Activated naive CD4-positive, alpha-beta T cell treated with anti-CD3 and anti-CD28 coated beads, Interleukin-2, amount 10 ng/mL, durations not matched to agents 7 days and 5 days (primary cell): ENCODE measurements around the gene GRAMD2A.
A peak's percentile ranks its signal among the peaks of the same experiment; 100 is the strongest.

Source experiments
- CTCF ChIA-PET: fragments of 350-600 bp; sonication (Branson Sonifier 250); formaldehyde crosslinking; loops from one replicate; lab custom pipeline; 2021; ENCODE audit warnings: antibody characterized with exemption; lab: Charles Lee
- DNase-seq: peaks from one replicate; pipeline ENCODE4 v3.0.0-alpha.2; 2020
- H3K27ac Mint-ChIP-seq: one replicate; pipeline ENCODE4 v1.8.0; 2021; ENCODE audit warnings: mild to moderate bottlenecking, moderate library complexity, mixed read lengths
- H3K27me3 Mint-ChIP-seq: one replicate; pipeline ENCODE4 v1.8.0; 2021; ENCODE audit warnings: mild to moderate bottlenecking, mixed read lengths
- H3K36me3 Mint-ChIP-seq: one replicate; pipeline ENCODE4 v1.8.0; 2021; ENCODE audit warnings: mixed read lengths
- H3K4me1 Mint-ChIP-seq: one replicate; pipeline ENCODE4 v1.8.0; 2021; ENCODE audit warnings: mixed read lengths
- H3K4me3 Mint-ChIP-seq: one replicate; pipeline ENCODE4 v1.8.0; 2021; ENCODE audit warnings: mild to moderate bottlenecking, moderate library complexity, mixed read lengths
- H3K9me3 Mint-ChIP-seq: one replicate; pipeline ENCODE4 v1.8.0; 2021; ENCODE audit warnings: mixed read lengths

GRAMD2A gene

GRCh38 chr15:72161361-72162132 is 36.0 kb downstream of the GRAMD2A start:
- H3K9me3 Mint-ChIP-seq: no peaks in the 10 kb centered on the region
- CTCF ChIA-PET: interaction anchor here (1.1 kb wide), 1 partner anchor 408 kb away, joined by 3 read pairs; no protein-coding TSS in a partner anchor
- H3K4me1 Mint-ChIP-seq: no peaks in the 10 kb centered on the region
- no peak for DNase-seq
- H3K36me3 Mint-ChIP-seq: no peaks in the 10 kb centered on the region
- peaks cover 8% of the 10 kb centered on the region for H3K27me3 Mint-ChIP-seq
- no peak overlapping the region for H3K27ac Mint-ChIP-seq
- no peak overlapping the region for H3K4me3 Mint-ChIP-seq

GRCh38 chr15:72160696-72161245 is 36.8 kb downstream of the GRAMD2A start:
- Mint-ChIP-seq H3K27ac (no peak overlapping the region), H3K4me1 (peaks cover 4% of the 10 kb centered on the region), H3K36me3 (no peaks in the 10 kb centered on the region), H3K27me3 (peaks cover 10% of the 10 kb centered on the region), H3K9me3 (no peaks in the 10 kb centered on the region), H3K4me3 (no peak overlapping the region)
- no peak for DNase-seq
- CTCF ChIA-PET: interaction anchor here (1.1 kb wide), 1 partner anchor 408 kb away, joined by 3 read pairs; no protein-coding TSS in a partner anchor

GRCh38 chr15:72156928-72157327 is 40.7 kb downstream of the GRAMD2A start:
- Mint-ChIP-seq H3K9me3 (no peaks in the 10 kb centered on the region), H3K4me1 (peaks cover 9% of the 10 kb centered on the region), H3K27me3 (peaks cover 12% of the 10 kb centered on the region), H3K4me3 (no peak overlapping the region), H3K36me3 (no peaks in the 10 kb centered on the region), H3K27ac (no peak overlapping the region)
- DNase-seq: no peak
- CTCF ChIA-PET: interaction anchor here (0.7 to 2.9 kb wide), 10 partner anchors 9 to 770 kb away, joined by 3 to 46 read pairs (median 4); no protein-coding TSS in a partner anchor

- H3K4me1 Mint-ChIP-seq: peaks cover 9% of the 10 kb centered on the region
- CTCF ChIA-PET: interaction anchor here (0.6 to 2.9 kb wide), 17 partner anchors 9 to 769 kb away, joined by 3 to 46 read pairs (median 4); no protein-coding TSS in a partner anchor
- no peaks in the 10 kb centered on the region for H3K36me3 Mint-ChIP-seq
- H3K4me3 Mint-ChIP-seq: peak overlapping the region; percentile 65
- no peak overlapping the region for H3K27ac Mint-ChIP-seq
- peak; percentile 89 for DNase-seq
- peaks cover 12% of the 10 kb centered on the region for H3K27me3 Mint-ChIP-seq
- H3K9me3 Mint-ChIP-seq: no peaks in the 10 kb centered on the region
Observed at GRCh38 chr15:72155635-72156616, 41.7 kb downstream of the GRAMD2A start.

- peaks cover 9% of the 10 kb centered on the region for H3K4me1 Mint-ChIP-seq
- H3K27ac Mint-ChIP-seq: no peak overlapping the region
- no peaks in the 10 kb centered on the region for H3K36me3 Mint-ChIP-seq
- DNase-seq: no peak
- CTCF ChIA-PET: interaction anchor here (0.9 to 2.9 kb wide), 5 partner anchors 351 to 411 kb away, joined by 4 to 46 read pairs (median 12); no protein-coding TSS in a partner anchor
- H3K27me3 Mint-ChIP-seq: peaks cover 12% of the 10 kb centered on the region
- H3K9me3 Mint-ChIP-seq: no peaks in the 10 kb centered on the region
- H3K4me3 Mint-ChIP-seq: no peak overlapping the region
Observed at GRCh38 chr15:72155003-72155621, 42.5 kb downstream of the GRAMD2A start.

- no peak for DNase-seq
- no peak overlapping the region for H3K4me3 Mint-ChIP-seq
- H3K36me3 Mint-ChIP-seq: no peaks in the 10 kb centered on the region
- H3K9me3 Mint-ChIP-seq: no peaks in the 10 kb centered on the region
- CTCF ChIA-PET: interaction anchor here (1.2 to 2.8 kb wide), 2 partner anchors 12 to 351 kb away, joined by 3 to 12 read pairs; no protein-coding TSS in a partner anchor
- H3K27me3 Mint-ChIP-seq: peaks cover 12% of the 10 kb centered on the region
- H3K27ac Mint-ChIP-seq: no peak overlapping the region
- peaks cover 9% of the 10 kb centered on the region for H3K4me1 Mint-ChIP-seq
Observed at GRCh38 chr15:72154316-72154715, 43.3 kb downstream of the GRAMD2A start.

GRCh38 chr15:72153269-72154000 is 44.2 kb downstream of the GRAMD2A start:
- H3K36me3 Mint-ChIP-seq: no peaks in the 10 kb centered on the region
- CTCF ChIA-PET: interaction anchor here (0.7 to 2.8 kb wide), 4 partner anchors 13 to 372 kb away, joined by 3 to 12 read pairs (median 3); no protein-coding TSS in a partner anchor
- no peak for DNase-seq
- H3K4me3 Mint-ChIP-seq: no peak overlapping the region
- H3K27ac Mint-ChIP-seq: no peak overlapping the region
- H3K4me1 Mint-ChIP-seq: peaks cover 9% of the 10 kb centered on the region
- H3K9me3 Mint-ChIP-seq: no peaks in the 10 kb centered on the region
- peaks cover 12% of the 10 kb centered on the region for H3K27me3 Mint-ChIP-seq

GRCh38 chr15:72147418-72147817 is 50.2 kb downstream of the GRAMD2A start:
- Mint-ChIP-seq H3K27me3 (peaks cover 3% of the 10 kb centered on the region), H3K4me3 (no peak overlapping the region), H3K4me1 (no peaks in the 10 kb centered on the region), H3K9me3 (no peaks in the 10 kb centered on the region), H3K27ac (no peak overlapping the region), H3K36me3 (no peaks in the 10 kb centered on the region)
- CTCF ChIA-PET: interaction anchor here (0.6 kb wide), 1 partner anchor 9 kb away, joined by 3 read pairs; no protein-coding TSS in a partner anchor
- DNase-seq: no peak

GRCh38 chr15:72146934-72147333 is 50.7 kb downstream of the GRAMD2A start:
- H3K36me3 Mint-ChIP-seq: no peaks in the 10 kb centered on the region
- CTCF ChIA-PET: interaction anchor here (0.6 kb wide), 1 partner anchor 10 kb away, joined by 3 read pairs; no protein-coding TSS in a partner anchor
- H3K9me3 Mint-ChIP-seq: no peaks in the 10 kb centered on the region
- DNase-seq: no peak
- no peak overlapping the region for H3K27ac Mint-ChIP-seq
- H3K4me3 Mint-ChIP-seq: no peak overlapping the region
- peaks cover 3% of the 10 kb centered on the region for H3K27me3 Mint-ChIP-seq
- no peaks in the 10 kb centered on the region for H3K4me1 Mint-ChIP-seq

GRCh38 chr15:72146221-72146620 is 51.4 kb downstream of the GRAMD2A start:
- peaks cover 3% of the 10 kb centered on the region for H3K27me3 Mint-ChIP-seq
- H3K36me3 Mint-ChIP-seq: no peaks in the 10 kb centered on the region
- H3K27ac Mint-ChIP-seq: no peak overlapping the region
- no peaks in the 10 kb centered on the region for H3K9me3 Mint-ChIP-seq
- CTCF ChIA-PET: interaction anchor here (0.8 kb wide), 1 partner anchor 16 kb away, joined by 3 read pairs; no protein-coding TSS in a partner anchor
- no peak overlapping the region for H3K4me3 Mint-ChIP-seq
- no peak for DNase-seq
- peaks cover 4% of the 10 kb centered on the region for H3K4me1 Mint-ChIP-seq

- no peak overlapping the region for H3K27ac Mint-ChIP-seq
- no peaks in the 10 kb centered on the region for H3K9me3 Mint-ChIP-seq
- H3K36me3 Mint-ChIP-seq: no peaks in the 10 kb centered on the region
- no peak for DNase-seq
- peaks cover 3% of the 10 kb centered on the region for H3K27me3 Mint-ChIP-seq
- H3K4me1 Mint-ChIP-seq: peaks cover 4% of the 10 kb centered on the region
- H3K4me3 Mint-ChIP-seq: no peak overlapping the region
- CTCF ChIA-PET: no interaction called here
Observed at GRCh38 chr15:72141171-72142084, 56.2 kb downstream of the GRAMD2A start.

- Mint-ChIP-seq H3K27ac (no peak overlapping the region), H3K27me3 (no peaks in the 10 kb centered on the region)
Observed at GRCh38 chr15:72140088-72140487, 57.5 kb downstream of the GRAMD2A start.

More at GRCh38 chr15:72140088-72140487, 57.5 kb downstream of the GRAMD2A start:
- CTCF ChIA-PET: interaction anchor here (0.7 kb wide), 1 partner anchor 312 kb away, joined by 3 read pairs; no protein-coding TSS in a partner anchor
- Mint-ChIP-seq H3K9me3 (no peaks in the 10 kb centered on the region), H3K36me3 (no peaks in the 10 kb centered on the region), H3K4me3 (no peak overlapping the region), H3K4me1 (peaks cover 4% of the 10 kb centered on the region)
- DNase-seq: no peak
